ENCODE data around the gene MOB3A. TPM values are rescaled to one million over a fixed set of nuclear protein-coding genes. Genes with fewer than 3 reads are reported as not detected.
A peak's percentile ranks its signal among the peaks of the same experiment; 100 is the strongest.

Gene MOB3A
- total and polyA plus RNA-seq, 9 of the 15 experiments (the other 6 are each of a cell fraction or from before 2014, with no cell fraction given), result 1.1 to 24.1 (median 6.0) TPM

- TF ChIP-seq, protein P1, sequence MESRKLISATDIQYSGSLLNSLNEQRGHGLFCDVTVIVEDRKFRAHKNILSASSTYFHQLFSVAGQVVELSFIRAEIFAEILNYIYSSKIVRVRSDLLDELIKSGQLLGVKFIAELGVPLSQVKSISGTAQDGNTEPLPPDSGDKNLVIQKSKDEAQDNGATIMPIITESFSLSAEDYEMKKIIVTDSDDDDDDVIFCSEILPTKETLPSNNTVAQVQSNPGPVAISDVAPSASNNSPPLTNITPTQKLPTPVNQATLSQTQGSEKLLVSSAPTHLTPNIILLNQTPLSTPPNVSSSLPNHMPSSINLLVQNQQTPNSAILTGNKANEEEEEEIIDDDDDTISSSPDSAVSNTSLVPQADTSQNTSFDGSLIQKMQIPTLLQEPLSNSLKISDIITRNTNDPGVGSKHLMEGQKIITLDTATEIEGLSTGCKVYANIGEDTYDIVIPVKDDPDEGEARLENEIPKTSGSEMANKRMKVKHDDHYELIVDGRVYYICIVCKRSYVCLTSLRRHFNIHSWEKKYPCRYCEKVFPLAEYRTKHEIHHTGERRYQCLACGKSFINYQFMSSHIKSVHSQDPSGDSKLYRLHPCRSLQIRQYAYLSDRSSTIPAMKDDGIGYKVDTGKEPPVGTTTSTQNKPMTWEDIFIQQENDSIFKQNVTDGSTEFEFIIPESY (CRISPR knock-in tag; IDR thresholded peaks at IDR 0.05), result peak; percentile 87
- no peak for TF ChIP-seq ZNF274 (IDR thresholded peaks at IDR 0.05; ENCODE audit: borderline replicate concordance, low read depth, low read length)
- TF ChIP-seq ZNF699 (CRISPR knock-in tag; IDR thresholded peaks at IDR 0.05; ENCODE audit: insufficient replicate concordance), result no peak
- no peak for TF ChIP-seq FOXJ2 (tag; IDR thresholded peaks at IDR 0.05)
- no peak for TF ChIP-seq GABPB2 (CRISPR knock-in tag; conservative IDR thresholded peaks at IDR 0.05)
- TF ChIP-seq KLF16 (IDR thresholded peaks at IDR 0.05), result no peak
- TF ChIP-seq REST (IDR thresholded peaks at IDR 0.05; ENCODE audit: borderline replicate concordance), result no peak
- TF ChIP-seq REST (CRISPR knock-in tag; IDR thresholded peaks at IDR 0.05; ENCODE audit: low read depth), result no peak
- TF ChIP-seq RBM22 (IDR thresholded peaks at IDR 0.05; ENCODE audit: low read depth, low read length, poor library complexity, severe bottlenecking), result peak; percentile 91
- TF ChIP-seq EP300 (IDR thresholded peaks at IDR 0.05; ENCODE audit: low read length), result no peak
- no peak for TF ChIP-seq SP2 (IDR thresholded peaks at IDR 0.05; ENCODE audit: extremely low read depth, low read depth, low read length, poor library complexity, severe bottlenecking)
- 0 out of 2 replicates have a peak, but pooled peaks have one; percentile 15 for TF ChIP-seq RBM14 (IDR thresholded peaks at IDR 0.05; ENCODE audit: borderline replicate concordance, insufficient read depth, low read depth, low read length)
- TF ChIP-seq JUN (IDR thresholded peaks at IDR 0.05; ENCODE audit: borderline replicate concordance, low read depth, low read length), result no peak
- TF ChIP-seq JUN (CRISPR knock-in tag; IDR thresholded peaks at IDR 0.05; ENCODE audit: borderline replicate concordance), result 0 out of 2 replicates have a peak, but pooled peaks have one; percentile 53
Measured at GRCh38 chr19:2046046-2046907, 49.8 kb downstream of the MOB3A start (continued).

Data from K562 (cell line).